Astrocyte (in vitro differentiated cells and primary cell): Measurements from ENCODE around the gene KRTAP5-11. TPM values are rescaled to one million over a fixed set of nuclear protein-coding genes. Genes with fewer than 3 reads are reported as not detected.
A peak's percentile ranks its signal among the peaks of the same experiment; 100 is the strongest.
"Not testable (repeated sequence)": the region's sequence is repeated elsewhere in the genome, so short reads cannot be mapped to it uniquely, and the experiment has no call there.

Experiments
- DNase-seq: peaks from one replicate; pipeline ENCODE4 v3.0.0-alpha.2; 2010; ENCODE audit warnings: low read depth
- FAIRE-seq: peaks from 2 replicates; lab custom pipeline; 2011; peaks lifted over from hg19 to GRCh38; lab: Jason Lieb, UNC
- H2AFZ ChIP-seq: 2 replicates; pipeline ENCODE4 v1.6.0; 2012; ENCODE audit warnings: low read depth, low read length, inconsistent platforms
- H3K27ac ChIP-seq: 2 replicates; pipeline ENCODE4 v1.5.1; 2011; ENCODE audit warnings: low read depth, low read length, inconsistent platforms
- H3K27me3 ChIP-seq: 2 replicates; pipeline ENCODE4 v1.6.0; 2011; ENCODE audit warnings: low read length, inconsistent platforms; ENCODE audit not compliant: insufficient read depth
- H3K36me3 ChIP-seq: 2 replicates; pipeline ENCODE4 v1.5.1; 2011; ENCODE audit warnings: low read length, inconsistent platforms; ENCODE audit not compliant: insufficient read depth
- H3K4me1 ChIP-seq: 2 replicates; pipeline ENCODE4 v1.5.1; 2011; ENCODE audit warnings: low read length, inconsistent platforms; ENCODE audit not compliant: insufficient read depth
- H3K4me2 ChIP-seq: 2 replicates; pipeline ENCODE4 v1.6.0; 2012; ENCODE audit warnings: low read length, inconsistent platforms
- H3K4me3 ChIP-seq: 2 replicates; pipeline ENCODE4 v1.5.1; 2011; ENCODE audit warnings: low read depth, mild to moderate bottlenecking, low read length, inconsistent platforms; ENCODE audit not compliant: insufficient read depth
- H3K79me2 ChIP-seq: 2 replicates; pipeline ENCODE4 v1.6.0; 2012; ENCODE audit warnings: mild to moderate bottlenecking, low read length, inconsistent platforms; ENCODE audit not compliant: insufficient read depth
- H3K9ac ChIP-seq: 2 replicates; pipeline ENCODE4 v1.6.0; 2012; ENCODE audit warnings: mild to moderate bottlenecking, low read length, inconsistent platforms
- H3K9me3 ChIP-seq: 2 replicates; pipeline ENCODE4 v1.5.1; 2012; ENCODE audit warnings: low read depth, mild to moderate bottlenecking, low read length, inconsistent platforms; ENCODE audit not compliant: insufficient read depth
- H4K20me1 ChIP-seq: 2 replicates; pipeline ENCODE4 v1.6.0; 2012; ENCODE audit warnings: low read length, inconsistent platforms; ENCODE audit not compliant: insufficient read depth
- H3K27ac Mint-ChIP-seq: one replicate; pipeline ENCODE4 v1.8.0; 2021; ENCODE audit warnings: mild to moderate bottlenecking, mixed read lengths; ENCODE audit not compliant: unreplicated experiment
- H3K27me3 Mint-ChIP-seq: one replicate; pipeline ENCODE4 v1.8.0; 2021; ENCODE audit warnings: low read depth, mixed read lengths; ENCODE audit not compliant: unreplicated experiment
- H3K36me3 Mint-ChIP-seq: one replicate; pipeline ENCODE4 v1.8.0; 2021; ENCODE audit warnings: low read depth, mixed read lengths; ENCODE audit not compliant: unreplicated experiment
- H3K4me1 Mint-ChIP-seq: one replicate; pipeline ENCODE4 v1.8.0; 2021; ENCODE audit warnings: low read depth, mixed read lengths; ENCODE audit not compliant: unreplicated experiment
- H3K4me3 Mint-ChIP-seq: one replicate; pipeline ENCODE4 v1.8.0; 2021; ENCODE audit warnings: mild to moderate bottlenecking, moderate library complexity, mixed read lengths; ENCODE audit not compliant: unreplicated experiment
- H3K9me3 Mint-ChIP-seq: one replicate; pipeline ENCODE4 v1.8.0; 2021; ENCODE audit warnings: mild to moderate bottlenecking, mixed read lengths; ENCODE audit not compliant: unreplicated experiment
- CTCF ChIP-seq: IDR thresholded peaks from 2 replicates; pipeline ENCODE4 v1.5.1; 2011; ENCODE audit warnings: low read depth, mild to moderate bottlenecking, inconsistent platforms, low read length, moderate library complexity; ENCODE audit not compliant: insufficient read depth
- EZH2 ChIP-seq: IDR thresholded peaks from 2 replicates; pipeline ENCODE4 v1.6.1; 2012; ENCODE audit warnings: mild to moderate bottlenecking, low read length, inconsistent platforms; ENCODE audit not compliant: insufficient read depth
- total RNA-seq: library from RNA; stranded (reverse); gene quantifications from 2 replicates; pipeline ENCODE4 v1.2.1, GENCODE V29; 2021

Gene KRTAP5-11
- total RNA-seq, 1 donor from 2014 or later = not detected

GRCh38 chr11:71581826-71582225, 849 bp downstream of the KRTAP5-11 start:
- Histone ChIP-seq H3K9me3 (no peaks in the 10 kb centered on the region), H3K9ac (no peak overlapping the region), H3K36me3 (no peaks in the 10 kb centered on the region), H3K4me2 (no peak overlapping the region), H4K20me1 (no peaks in the 10 kb centered on the region), H3K4me1 (no peaks in the 10 kb centered on the region), H3K27me3 (no peaks in the 10 kb centered on the region), H3K79me2 (no peaks in the 10 kb centered on the region), H3K27ac (no peak overlapping the region), H3K4me3 (no peak overlapping the region), H2AFZ (no peak overlapping the region)
- Mint-ChIP-seq H3K36me3 (no peaks in the 10 kb centered on the region), H3K4me3 (no peak overlapping the region), H3K4me1 (peaks cover 20% of the 10 kb centered on the region), H3K9me3 (peaks cover 3% of the 10 kb centered on the region), H3K27me3 (peaks cover 17% of the 10 kb centered on the region), H3K27ac (peak overlapping the region; percentile 6)
- DNase-seq = no peak
- TF ChIP-seq CTCF = no peak
- TF ChIP-seq EZH2 = no peak
- FAIRE-seq = no peak

- Mint-ChIP-seq H3K4me1 (peaks cover 11% of the 10 kb centered on the region), H3K4me3 (no peak overlapping the region), H3K9me3 (peaks cover 3% of the 10 kb centered on the region), H3K36me3 (no peaks in the 10 kb centered on the region), H3K27ac (no peak overlapping the region), H3K27me3 (peaks cover 25% of the 10 kb centered on the region)
- H4K20me1 ChIP-seq = no peaks in the 10 kb centered on the region
- no peak overlapping the region for H3K27ac ChIP-seq
- peak; percentile 51 for DNase-seq
- no peak overlapping the region for H2AFZ ChIP-seq
- no peaks in the 10 kb centered on the region for H3K36me3 ChIP-seq
- no peak overlapping the region for H3K4me3 ChIP-seq
- peak overlapping the region; percentile 10 for H3K4me2 ChIP-seq
- H3K9ac ChIP-seq = no peak overlapping the region
- no peaks in the 10 kb centered on the region for H3K9me3 ChIP-seq
- no peaks in the 10 kb centered on the region for H3K4me1 ChIP-seq
- no peaks in the 10 kb centered on the region for H3K79me2 ChIP-seq
- no peak for FAIRE-seq
- TF ChIP-seq CTCF (peak; percentile 88), EZH2 (no peak)
- no peaks in the 10 kb centered on the region for H3K27me3 ChIP-seq
Measured at GRCh38 chr11:71580057-71581003, 2.3 kb downstream of the KRTAP5-11 start.

GRCh38 chr11:71579513-71579912, 3.2 kb downstream of the KRTAP5-11 start:
- not testable (repeated sequence) for H3K4me2 ChIP-seq, H3K9ac ChIP-seq, H3K79me2 ChIP-seq, H3K27ac ChIP-seq, H3K27ac Mint-ChIP-seq, H3K4me3 ChIP-seq, DNase-seq, H3K36me3 ChIP-seq, H3K4me1 ChIP-seq, FAIRE-seq, H3K27me3 ChIP-seq, H4K20me1 ChIP-seq, H2AFZ ChIP-seq, H3K9me3 ChIP-seq, H3K36me3 Mint-ChIP-seq, H3K9me3 Mint-ChIP-seq, H3K4me3 Mint-ChIP-seq
- peaks cover 11% of the 10 kb centered on the region for H3K4me1 Mint-ChIP-seq
- peaks cover 26% of the 10 kb centered on the region for H3K27me3 Mint-ChIP-seq
